HG02970 (cell line): Measurements from ENCODE around the gene ACP7.
"Not testable (repeated sequence)": the region's sequence is repeated elsewhere in the genome, so short reads cannot be mapped to it uniquely, and the experiment has no call there.

ENCODE experiments used
- ATAC-seq: cut with Tn5 transposase; IDR thresholded peaks from one replicate; pipeline ENCODE4 v1.9.1; 2021; ENCODE audit warnings: mild to moderate bottlenecking, moderate library complexity, moderate number of reproducible peaks; ENCODE audit not compliant: unreplicated experiment, low FRiP score

Gene ACP7

DNA sequence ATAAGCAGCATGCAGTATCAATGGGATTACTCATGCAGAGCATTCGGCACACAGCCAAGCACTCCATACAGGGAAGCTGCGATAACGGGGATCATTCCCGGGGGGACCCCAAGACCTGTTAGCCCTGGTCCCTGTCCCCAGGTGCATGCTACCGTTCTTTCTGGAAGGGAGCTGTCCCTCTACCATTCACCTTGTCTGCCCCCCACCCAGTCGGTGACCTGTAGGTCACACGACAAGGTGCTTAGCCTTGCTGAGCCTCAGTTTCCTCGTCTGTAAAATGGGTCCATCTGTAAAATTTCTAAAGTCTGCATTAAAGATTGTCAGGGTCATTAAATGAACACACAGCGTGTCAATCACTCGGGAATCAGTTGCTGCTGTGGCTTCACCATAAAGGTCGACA is 6.8 kb upstream of the ACP7 start:
- ATAC-seq, result no peak

DNA sequence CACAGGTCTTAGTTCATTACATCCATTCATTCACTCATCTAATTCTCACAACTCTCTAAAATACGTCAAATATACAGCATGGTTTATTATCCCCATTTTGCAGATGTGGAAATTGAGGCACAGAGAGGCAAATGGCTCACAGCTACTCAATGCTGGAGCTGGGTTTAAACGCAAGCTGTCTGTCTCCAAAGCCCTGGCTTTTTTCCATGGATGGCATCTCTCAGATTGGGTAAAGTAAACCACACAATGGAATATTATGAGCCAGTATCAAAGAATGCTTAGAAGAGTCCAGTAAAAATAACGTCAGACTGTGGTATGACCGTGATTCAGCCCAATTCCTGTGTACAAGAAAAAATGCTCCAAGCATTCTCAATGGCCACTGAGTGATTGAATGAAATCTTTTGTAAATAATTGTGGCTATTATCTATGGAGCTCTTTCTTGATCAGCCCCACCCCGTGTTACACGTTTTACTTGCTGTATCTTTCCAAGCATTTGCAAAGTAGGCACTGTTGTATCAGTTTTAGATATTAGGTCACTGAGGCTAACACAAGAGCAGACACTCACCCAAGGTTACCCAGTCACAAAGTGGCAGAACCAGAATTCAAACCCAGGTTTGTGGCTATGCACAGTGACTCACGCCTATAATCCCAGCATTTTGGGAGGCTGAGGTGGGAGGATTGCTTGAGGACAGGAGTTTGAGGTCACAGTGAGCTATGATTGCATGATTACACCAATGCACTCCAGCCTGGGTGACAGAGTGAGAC is 5.5 kb upstream of the ACP7 start:
- ATAC-seq, result no peak

DNA sequence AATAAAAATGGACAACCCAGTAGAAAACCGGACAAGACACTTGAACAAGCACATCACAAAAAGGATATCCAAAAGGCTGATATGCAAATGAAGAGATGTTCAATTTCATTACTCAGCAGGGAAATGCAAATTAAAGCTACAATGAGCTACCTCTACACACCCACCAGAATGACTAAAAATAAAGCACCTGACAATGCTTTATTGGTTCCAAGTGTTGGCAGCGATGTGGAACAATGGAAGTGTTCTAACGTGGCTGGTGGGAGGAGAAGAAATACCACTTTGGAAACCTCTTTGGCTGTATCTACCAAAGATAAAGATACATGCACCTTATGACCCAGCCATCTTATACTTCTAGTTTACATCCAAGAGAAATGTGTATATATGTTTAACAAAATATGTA is 3.7 kb upstream of the ACP7 start:
- ATAC-seq, result no peak

DNA sequence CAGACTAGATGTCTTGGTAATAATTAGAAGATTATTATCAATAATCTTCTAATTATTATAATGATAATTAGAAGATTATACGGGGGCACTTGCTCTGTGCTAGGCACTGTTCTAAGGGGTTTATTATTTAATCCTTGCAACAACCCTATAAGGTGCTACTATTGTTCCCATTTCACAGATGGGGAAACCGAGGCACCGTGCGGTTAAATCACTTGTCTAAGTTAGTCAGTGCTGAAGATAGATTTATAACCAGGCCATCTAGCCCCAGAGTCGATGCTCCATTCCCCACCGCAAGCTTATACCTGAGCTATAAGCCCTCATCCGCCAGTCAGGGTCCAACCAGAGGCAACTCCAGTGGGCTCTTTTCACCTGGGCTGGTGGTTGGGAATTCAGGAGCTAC is 2.0 kb upstream of the ACP7 start:
- ATAC-seq, result no peak

DNA sequence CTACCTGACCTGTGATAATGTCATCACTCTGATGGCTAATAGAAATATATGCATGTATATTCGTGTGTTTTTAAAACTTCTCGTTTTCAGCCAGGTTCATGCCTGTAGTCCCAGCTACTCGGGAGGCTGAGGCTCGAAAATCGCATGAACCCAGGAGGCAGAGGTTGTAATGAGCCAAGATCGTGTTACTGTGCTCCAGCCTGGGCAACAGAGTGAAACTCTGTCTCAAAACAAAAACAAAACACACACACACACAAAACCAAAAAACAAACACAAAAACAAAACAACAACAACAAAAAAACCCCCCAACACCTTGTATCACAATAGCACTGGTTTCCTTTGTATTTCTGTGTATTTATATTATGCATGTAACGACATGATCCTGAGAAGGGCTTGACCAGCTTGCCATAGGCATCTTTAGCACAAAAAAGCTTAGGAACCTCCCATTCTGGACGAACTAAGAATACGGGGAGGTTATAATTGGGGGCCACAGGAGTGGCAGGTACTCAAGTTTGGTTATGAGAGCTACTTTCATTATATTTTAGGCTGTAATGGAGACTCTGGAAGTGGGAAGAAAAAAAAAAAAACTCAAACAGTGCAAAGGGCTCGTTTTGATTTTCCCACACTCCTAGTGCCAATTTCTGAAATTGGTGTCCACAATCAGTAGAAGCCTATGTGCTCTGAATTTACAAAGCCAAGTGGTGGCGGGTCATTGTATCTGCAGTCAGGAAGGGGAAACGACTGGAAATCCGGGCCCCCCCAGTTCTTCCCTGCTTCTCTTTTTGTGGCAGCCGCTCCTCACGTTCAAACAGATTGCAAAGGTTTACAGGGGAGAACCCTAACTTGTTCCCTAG is 1.2 kb upstream of the ACP7 start:
- ATAC-seq, result no peak

DNA sequence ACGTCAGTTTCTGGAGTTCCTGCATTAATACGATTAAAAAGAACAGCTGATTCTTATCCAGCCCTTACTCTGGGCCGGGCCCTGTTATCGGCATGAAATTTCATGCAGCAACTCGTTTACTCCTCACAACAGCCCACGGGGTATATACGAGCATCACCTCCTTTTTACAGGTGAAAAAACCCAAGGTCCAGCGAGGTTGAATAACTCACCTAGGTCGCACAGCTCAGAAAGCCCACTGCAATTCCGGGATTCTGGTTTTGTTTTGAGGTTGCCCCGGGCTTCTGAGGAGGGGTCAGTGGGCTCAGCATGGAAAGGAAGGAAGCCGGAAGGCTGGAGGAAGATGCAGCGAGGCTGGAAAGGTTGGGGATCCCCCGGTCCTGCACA is 577 bp upstream of the ACP7 start:
- ATAC-seq, result no peak

DNA sequence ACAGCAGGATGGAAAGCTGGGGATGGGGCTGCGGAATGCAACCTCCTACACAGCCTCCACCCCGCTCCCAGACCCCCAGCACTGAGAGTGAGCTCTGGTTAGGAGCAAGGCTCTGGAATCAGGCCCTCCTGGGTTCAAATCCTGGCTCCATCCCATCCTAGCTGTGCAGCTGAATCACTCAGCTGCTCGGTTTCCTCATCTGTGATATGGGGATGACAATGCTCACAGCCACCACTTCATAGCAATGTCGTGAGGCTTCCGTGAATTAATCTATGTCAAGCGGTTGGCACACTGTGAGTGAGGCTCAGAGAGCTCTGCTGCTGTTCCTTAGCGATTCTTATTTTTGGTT is 538 bp downstream of the ACP7 start:
- no peak for ATAC-seq

DNA sequence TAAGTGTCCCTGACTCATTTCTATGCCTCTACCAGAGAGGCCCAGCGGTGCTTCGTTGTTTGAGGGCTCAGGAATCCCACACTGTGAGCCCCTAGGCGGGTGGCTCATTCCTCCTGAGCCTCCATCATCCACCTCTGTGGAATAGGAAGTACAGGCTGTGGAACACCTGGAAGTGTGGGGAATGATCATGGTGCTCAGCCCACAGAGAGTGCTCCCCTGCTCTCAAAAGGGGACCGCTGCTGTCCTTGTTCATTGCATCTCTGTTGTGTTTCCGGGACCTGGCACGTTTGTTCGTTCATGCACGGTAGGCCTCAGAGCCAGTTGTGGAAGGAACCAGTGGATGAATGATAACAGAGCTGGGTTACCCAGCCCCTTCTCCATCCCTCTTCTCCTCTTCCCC is 1.2 kb downstream of the ACP7 start:
- no peak for ATAC-seq

DNA sequence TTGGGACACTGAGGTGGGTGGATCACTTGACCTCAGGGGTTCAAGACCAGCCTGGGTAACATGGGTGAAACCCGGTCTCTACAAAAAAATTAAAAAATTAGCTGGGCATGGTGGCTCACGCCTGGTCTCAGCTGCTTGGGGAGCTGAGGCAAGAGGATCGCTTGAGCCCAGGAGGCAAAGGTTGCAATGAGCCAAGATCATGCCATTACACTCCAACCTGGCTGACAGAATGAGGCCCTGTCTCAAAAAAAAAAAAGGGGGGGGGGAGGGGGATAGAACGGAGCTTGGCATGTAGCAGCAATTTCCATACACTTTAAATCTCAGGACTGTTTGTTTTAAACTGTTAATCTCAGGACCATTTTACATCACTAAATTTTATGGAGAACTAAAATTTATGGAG is 2.2 kb downstream of the ACP7 start:
- ATAC-seq, result no peak

DNA sequence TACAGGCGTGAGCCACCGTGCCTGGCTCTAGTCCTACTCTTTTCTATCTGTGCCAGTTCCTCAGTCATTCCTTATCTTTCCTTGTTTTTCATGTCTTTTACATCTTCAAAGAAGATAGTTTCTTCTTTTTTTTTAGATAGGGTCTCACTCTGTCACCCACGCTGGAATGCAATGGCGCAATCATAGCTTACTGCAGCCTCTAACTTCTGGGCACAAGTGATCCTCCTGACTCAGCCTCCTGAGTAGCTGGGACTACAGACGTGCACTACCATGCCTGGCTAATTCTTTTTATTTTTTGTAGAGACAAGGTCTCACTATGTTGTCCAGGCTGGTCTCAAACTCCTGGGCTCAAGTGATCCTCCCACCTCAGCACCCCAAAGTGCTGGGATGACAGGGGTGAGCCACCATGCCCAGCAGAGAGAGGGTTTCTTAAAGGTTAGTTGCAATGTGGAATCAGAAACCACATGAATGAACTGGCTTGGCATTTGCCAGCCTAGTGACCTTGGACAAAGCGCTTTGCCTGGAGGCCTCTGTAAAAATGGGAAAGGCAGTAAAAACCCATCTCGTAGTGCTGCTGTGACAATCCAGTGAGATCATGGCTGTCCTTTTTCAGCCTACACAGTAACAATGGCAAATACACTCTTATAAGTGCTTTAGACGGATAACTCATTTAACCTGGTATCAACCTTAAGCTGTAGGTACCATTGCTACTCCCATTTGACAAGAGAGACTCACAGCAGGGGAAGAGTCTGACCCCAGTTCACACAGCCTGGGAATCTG is 3.9 kb downstream of the ACP7 start:
- no peak for ATAC-seq

DNA sequence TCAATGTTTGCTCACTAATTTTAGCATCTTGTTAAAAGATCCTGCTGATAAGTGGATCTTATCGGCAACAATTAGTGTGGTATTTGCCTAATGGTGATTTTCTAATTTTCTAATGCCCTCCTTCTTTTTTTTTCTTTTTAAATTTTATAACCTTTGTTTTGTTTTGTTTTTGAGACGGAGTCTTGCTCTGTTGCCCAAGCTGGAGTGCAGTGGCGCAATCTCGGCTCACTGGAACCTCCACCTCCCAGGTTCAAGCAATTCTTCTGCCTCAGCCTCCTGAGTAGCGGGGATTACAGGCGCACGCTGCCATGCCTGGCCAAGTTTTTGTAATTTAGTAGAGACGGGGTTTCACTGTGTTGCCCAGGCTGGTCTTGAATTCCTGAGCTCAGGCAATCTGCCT is 5.8 kb downstream of the ACP7 start:
- not testable (repeated sequence) for ATAC-seq

DNA sequence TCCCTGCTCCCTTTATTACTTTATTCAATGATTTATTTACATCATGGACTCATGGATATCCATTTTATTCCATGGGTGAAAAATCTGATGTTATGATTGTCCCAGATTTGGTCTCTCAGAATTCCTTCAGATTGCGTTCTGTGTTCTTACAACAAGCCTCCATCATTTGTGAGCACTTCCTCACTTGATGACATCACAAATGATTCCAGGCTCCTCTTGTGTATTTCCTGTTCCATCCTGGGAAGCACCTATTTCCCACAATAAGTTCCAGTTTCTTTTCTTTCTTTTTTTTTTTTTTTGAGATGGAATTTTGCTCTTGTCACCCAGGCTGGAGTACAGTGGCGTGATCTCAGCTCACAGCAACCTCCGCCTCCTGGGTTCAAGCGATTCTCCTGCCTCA is 6.7 kb downstream of the ACP7 start:
- ATAC-seq, result no peak

DNA sequence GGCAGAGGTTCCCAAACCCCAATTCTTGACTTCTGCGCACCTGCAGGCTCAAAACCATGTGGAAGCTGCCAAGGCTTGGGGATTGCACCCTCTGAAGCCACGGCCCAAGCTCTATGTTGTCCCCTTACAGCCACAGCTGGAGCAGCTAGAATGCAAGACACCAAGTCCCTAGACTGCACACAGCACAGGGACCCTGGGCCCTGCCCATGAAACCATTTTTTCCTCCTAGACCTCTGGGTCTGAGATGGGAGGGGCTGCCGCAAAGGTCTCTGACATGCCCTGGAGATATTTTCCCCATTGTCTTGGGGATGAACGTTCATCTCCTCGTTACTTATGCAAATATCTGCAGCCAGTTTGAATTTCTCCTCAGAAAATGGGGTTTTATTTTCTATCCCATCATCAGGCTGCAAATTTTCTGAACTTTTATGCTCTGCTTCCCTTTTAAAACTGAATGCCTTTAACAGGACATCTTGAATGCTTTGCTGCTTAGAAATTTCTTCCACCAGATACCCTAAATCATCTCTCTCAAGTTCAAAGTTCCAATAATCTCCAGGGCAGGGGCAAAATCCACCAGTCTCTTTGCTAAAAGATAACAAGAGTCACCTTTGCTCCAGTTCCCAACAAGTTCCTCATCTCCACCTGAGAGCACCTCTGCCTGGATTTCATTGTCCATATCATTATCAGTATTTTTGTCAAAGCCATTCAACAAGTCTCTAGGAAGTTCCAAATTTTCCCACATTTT is 11.8 kb downstream of the ACP7 start:
- ATAC-seq, result not testable (repeated sequence)

DNA sequence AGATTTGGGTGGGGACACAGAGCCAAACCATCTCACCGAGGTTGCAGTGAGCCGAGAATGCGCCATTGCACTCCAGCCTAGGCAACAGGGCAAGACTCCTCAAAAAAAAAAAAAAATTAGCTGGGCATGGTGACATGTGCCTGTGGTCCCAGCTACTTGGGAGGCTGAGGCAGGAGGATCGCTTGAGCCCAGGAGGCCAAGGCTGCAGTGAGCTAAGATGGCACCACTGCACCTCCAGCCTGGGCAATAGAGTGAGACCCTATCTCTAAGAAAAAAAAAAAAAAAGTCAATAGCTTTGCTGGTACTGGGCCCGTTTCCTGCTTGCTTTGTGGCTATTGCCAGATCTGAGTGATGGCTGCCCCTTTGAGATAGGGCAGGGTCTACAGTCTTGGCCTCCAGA is 13.1 kb downstream of the ACP7 start:
- no peak for ATAC-seq

DNA sequence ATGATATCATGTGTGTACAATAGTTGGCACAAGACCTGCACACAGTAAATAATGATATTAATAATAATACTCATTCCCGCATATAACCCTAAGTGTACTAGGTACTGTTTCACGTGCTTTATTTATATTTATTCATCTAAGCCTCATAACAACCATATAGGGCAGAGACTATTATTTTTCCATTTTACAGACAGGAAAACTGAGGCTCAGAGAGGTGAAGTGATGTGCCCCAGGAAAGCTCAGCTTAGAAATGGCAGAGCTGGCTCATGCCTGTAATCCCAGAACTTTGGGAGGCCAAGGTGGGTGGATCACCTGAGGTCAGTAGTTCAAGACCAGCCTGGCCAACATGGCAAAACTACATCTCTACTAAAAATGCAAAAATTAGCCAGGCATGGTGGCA is 13.6 kb downstream of the ACP7 start:
- ATAC-seq, result no peak

DNA sequence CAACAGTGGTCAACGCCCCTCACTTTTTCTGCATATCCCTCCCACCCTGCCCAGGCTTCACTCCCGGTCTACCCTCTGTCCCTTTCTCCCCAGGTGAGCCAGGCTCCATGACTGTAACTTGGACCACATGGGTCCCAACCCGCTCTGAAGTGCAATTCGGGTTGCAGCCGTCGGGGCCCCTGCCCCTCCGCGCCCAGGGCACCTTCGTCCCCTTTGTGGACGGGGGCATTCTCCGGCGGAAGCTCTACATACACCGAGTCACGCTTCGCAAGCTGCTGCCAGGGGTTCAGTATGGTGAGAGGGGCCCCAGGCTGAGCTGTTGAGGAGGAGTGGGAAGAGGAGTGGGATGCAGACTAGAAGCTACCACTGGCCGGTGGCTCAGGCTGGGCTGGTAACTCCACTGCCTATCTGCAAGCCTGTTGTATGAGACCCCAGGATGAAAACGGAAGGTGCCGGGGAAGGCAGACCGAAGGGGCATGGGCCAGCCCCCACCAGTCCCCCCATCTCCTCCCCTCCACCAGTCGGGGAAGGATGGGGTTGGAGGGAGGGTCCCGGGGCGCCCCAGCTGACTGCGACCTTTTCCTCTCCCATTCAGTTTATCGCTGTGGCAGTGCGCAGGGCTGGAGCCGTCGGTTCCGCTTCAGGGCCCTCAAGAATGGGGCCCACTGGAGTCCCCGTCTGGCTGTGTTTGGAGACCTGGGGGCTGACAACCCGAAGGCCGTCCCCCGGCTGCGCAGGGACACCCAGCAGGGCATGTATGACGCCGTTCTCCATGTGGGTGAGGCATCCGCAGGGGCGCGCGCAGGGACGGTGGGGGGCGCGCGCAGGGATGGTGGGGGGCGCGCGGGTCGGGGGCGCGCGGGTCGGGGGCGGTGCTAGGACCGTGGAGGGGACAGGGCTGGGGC is 14.4 kb downstream of the ACP7 start:
- ATAC-seq, result no peak

DNA sequence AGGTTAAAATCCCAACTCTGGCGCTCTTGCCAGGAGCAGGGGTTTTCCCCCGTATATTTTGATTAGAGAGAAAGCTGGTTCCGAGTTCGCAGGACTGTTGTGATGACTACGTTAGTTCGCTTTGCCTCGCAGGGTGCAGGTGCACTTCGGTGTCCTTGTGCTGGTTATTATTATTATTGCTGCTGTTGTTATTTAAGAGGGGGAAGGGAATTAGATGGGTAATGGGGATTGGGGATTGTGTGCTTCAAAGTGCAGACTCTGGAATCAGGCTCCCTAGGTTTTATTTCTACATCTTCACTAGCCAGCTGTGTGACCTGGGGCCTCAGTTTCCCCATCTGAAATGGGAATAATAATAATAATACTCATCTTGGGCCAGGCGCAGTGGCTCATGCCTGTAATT is 15.2 kb downstream of the ACP7 start:
- no peak for ATAC-seq

DNA sequence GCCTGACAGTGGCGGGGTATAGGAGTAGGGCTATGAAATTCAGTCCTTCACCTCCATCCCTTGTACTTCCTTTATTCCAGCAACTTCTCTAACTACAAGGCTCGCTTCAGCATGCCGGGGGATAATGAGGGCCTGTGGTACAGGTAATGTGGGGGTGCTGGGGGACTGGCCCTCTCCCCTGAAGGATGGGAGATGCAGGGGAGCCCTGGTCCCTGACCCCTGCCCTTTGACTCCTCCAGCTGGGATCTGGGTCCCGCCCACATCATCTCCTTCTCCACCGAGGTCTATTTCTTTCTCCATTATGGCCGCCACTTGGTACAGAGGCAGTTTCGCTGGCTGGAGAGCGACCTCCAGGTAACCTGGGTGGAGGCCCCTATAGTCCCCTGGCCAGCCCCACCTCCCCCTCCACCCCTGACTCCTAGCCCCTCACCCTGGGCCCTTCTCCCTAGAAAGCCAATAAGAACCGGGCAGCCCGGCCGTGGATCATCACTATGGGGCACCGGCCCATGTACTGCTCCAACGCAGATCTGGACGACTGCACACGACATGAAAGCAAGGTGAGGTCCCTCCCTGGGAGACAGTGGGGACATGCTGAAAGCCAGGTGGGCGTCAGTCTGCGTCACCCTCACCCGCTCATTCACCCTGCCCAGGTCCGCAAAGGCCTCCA is 16.5 kb downstream of the ACP7 start:
- ATAC-seq, result no peak

DNA sequence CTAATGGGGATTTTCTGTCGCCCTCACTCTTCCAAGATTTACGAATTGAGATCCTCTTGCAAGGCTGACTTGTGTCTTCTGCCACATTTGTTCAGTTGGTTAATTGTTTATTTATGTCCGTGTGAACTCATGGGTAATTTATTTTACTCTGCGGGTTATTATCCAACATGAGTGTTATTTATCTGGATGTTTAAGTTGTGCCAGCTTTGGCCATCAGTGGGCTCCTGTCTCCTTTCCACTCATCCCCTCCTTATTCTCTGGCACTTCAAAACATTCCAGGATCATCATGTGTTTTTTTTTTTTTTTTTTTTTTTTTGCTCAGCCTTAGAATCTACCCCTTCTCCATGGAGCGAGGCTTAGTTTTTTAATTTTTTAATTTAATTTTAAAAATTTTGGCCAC is 19.0 kb downstream of the ACP7 start:
- no peak for ATAC-seq
